ENCODE measurements around the gene CSNK2A3. TPM values are rescaled to one million over a fixed set of nuclear protein-coding genes. Genes with fewer than 3 reads are reported as not detected.

Gene CSNK2A3
- total RNA-seq, 1 donor from 2014 or later = 0.82 TPM

DNA sequence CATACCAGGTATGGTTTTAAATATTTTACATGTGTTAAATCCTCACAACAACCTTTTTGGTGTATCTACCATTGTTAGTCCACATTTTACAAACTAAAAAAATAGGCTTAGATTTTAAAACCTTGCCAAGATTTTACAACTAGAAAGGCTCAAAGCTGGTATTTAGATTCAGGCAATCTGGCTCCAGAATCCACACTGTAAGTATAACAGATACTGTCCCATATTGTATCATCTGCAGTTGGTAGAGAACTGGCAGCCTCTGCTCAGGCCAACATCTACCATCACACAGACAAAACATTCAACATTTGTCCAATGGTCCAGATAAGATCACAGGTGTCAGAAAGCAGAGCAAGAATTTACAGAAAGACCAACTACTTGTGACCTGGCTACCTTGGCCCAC is 30.9 kb downstream of the CSNK2A3 start:
- no peaks in the 10 kb centered on the region for H3K36me3 Mint-ChIP-seq (ENCODE audit: low read depth)
- no peak for TF ChIP-seq CTCF (conservative IDR thresholded peaks at IDR 0.05)
- no peak overlapping the region for H3K27ac Mint-ChIP-seq (ENCODE audit: unreplicated experiment)
- no peak overlapping the region for H3K4me3 Mint-ChIP-seq
- no peaks in the 10 kb centered on the region for H3K27me3 Mint-ChIP-seq (ENCODE audit: low read depth)
- no peak for DNase-seq (ENCODE audit: low read depth, low spot score)
- H3K9me3 Mint-ChIP-seq = peaks cover 4% of the 10 kb centered on the region
- peaks cover 5% of the 10 kb centered on the region for H3K4me1 Mint-ChIP-seq

DNA sequence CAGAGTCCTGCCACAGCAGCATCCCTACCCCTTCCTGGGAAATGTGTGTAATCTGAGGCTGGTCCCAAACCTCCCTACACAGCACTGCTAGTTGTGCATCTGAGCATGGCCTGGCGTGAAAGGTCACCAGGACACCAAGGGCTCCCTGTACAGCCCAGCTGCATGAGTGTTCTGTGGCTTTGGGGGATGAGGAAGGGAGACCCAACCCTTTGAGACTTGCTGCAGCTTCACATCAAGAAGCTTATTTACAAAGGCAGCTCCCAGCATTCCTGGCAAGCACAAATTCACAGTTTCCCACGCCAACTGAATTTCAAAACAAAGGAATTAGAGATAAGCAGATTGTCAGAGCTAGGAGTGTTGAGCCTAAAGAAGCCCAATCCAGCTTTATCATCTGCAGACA is 32.2 kb downstream of the CSNK2A3 start:
- H3K4me3 Mint-ChIP-seq = no peak overlapping the region
- H3K4me1 Mint-ChIP-seq = peaks cover 16% of the 10 kb centered on the region
- H3K27me3 Mint-ChIP-seq (ENCODE audit: low read depth) = no peaks in the 10 kb centered on the region
- peaks cover 4% of the 10 kb centered on the region for H3K9me3 Mint-ChIP-seq
- no peak for TF ChIP-seq CTCF (conservative IDR thresholded peaks at IDR 0.05)
- no peaks in the 10 kb centered on the region for H3K36me3 Mint-ChIP-seq (ENCODE audit: low read depth)
- H3K27ac Mint-ChIP-seq (ENCODE audit: unreplicated experiment) = no peak overlapping the region
- no peak for DNase-seq (ENCODE audit: low read depth, low spot score)

DNA sequence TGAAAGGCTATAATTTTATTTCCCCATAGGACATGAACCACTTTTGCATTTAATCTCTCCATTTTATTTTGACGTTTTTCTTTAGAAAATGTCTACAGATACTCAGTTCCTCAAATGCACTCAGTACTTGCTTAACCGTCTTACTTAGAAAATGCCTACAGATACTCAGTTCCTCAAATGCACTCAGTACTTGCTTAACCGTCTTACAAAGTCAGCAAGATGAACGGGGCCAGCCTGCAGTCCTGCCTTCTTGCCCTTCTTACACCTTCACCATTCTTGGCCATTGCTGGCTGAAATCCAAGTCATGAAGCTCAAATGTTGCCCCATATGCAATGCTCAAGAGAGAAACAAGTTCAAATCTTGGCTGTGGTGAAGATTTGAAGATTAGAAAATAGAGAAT is 34.1 kb downstream of the CSNK2A3 start:
- Mint-ChIP-seq H3K9me3 (peaks cover 4% of the 10 kb centered on the region), H3K36me3 (ENCODE audit: low read depth) (no peaks in the 10 kb centered on the region), H3K27ac (ENCODE audit: unreplicated experiment) (no peak overlapping the region), H3K4me1 (peaks cover 16% of the 10 kb centered on the region), H3K27me3 (ENCODE audit: low read depth) (no peaks in the 10 kb centered on the region), H3K4me3 (no peak overlapping the region)
- no peak for DNase-seq (ENCODE audit: low read depth, low spot score)
- no peak for TF ChIP-seq CTCF (conservative IDR thresholded peaks at IDR 0.05)

- Mint-ChIP-seq H3K36me3 (ENCODE audit: low read depth) (no peaks in the 10 kb centered on the region), H3K9me3 (peaks cover 4% of the 10 kb centered on the region), H3K27me3 (ENCODE audit: low read depth) (no peaks in the 10 kb centered on the region), H3K27ac (ENCODE audit: unreplicated experiment) (no peak overlapping the region), H3K4me1 (peaks cover 16% of the 10 kb centered on the region), H3K4me3 (no peak overlapping the region)
- TF ChIP-seq CTCF (conservative IDR thresholded peaks at IDR 0.05) = no peak
- no peak for DNase-seq (ENCODE audit: low read depth, low spot score)
These were observed 34.6 kb downstream of the CSNK2A3 start for GRCh38 chr11:11318461-11318860.

- TF ChIP-seq CTCF (conservative IDR thresholded peaks at IDR 0.05) = no peak
- H3K9me3 Mint-ChIP-seq = no peaks in the 10 kb centered on the region
- no peak for DNase-seq (ENCODE audit: low read depth, low spot score)
- H3K4me1 Mint-ChIP-seq = peaks cover 16% of the 10 kb centered on the region
- no peaks in the 10 kb centered on the region for H3K27me3 Mint-ChIP-seq (ENCODE audit: low read depth)
- no peak overlapping the region for H3K4me3 Mint-ChIP-seq
- H3K27ac Mint-ChIP-seq (ENCODE audit: unreplicated experiment) = no peak overlapping the region
- H3K36me3 Mint-ChIP-seq (ENCODE audit: low read depth) = no peaks in the 10 kb centered on the region
These were observed 36.3 kb downstream of the CSNK2A3 start for GRCh38 chr11:11316651-11317230.

Data from neural crest cell (in vitro differentiated cells).